Measurements from ENCODE around the gene MAP3K6.

DNA sequence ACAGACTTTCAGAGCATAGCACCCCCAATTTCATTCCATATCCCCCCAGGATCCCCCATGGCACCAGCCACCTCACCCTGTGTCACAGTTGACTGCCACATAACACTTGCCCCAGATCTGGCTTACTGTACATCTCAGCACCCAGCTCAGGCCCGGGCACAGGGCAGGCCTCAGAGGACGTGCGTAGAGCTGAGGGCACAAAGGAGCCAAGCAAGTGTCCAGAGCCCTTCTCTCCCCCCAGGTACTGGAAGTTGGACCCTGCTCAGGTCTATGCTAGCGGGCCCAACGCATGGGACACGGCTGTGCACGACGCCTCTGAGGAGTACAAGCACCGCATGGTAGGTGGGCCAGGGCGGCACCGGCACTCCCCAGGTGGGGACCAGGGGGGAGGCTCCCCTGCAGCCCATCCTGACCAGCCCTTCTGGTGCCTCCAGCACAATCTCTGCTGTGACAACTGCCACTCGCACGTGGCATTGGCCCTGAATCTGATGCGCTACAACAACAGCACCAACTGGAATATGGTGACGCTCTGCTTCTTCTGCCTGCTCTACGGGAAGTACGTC lies 33.0 kb downstream of the MAP3K6 start:
- TF ChIP-seq, protein P1, sequence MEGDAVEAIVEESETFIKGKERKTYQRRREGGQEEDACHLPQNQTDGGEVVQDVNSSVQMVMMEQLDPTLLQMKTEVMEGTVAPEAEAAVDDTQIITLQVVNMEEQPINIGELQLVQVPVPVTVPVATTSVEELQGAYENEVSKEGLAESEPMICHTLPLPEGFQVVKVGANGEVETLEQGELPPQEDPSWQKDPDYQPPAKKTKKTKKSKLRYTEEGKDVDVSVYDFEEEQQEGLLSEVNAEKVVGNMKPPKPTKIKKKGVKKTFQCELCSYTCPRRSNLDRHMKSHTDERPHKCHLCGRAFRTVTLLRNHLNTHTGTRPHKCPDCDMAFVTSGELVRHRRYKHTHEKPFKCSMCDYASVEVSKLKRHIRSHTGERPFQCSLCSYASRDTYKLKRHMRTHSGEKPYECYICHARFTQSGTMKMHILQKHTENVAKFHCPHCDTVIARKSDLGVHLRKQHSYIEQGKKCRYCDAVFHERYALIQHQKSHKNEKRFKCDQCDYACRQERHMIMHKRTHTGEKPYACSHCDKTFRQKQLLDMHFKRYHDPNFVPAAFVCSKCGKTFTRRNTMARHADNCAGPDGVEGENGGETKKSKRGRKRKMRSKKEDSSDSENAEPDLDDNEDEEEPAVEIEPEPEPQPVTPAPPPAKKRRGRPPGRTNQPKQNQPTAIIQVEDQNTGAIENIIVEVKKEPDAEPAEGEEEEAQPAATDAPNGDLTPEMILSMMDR (conservative IDR thresholded peaks at IDR 0.05; ENCODE audit: low read depth, low read length): no peak
- TF ChIP-seq BHLHE40 (IDR thresholded peaks at IDR 0.05; ENCODE audit: low read depth, low read length): no peak
- no peak for TF ChIP-seq POLR2A (IDR thresholded peaks at IDR 0.05; ENCODE audit: low read depth, low read length)
